Hippocampal formation (tissue), 2 donors: ENCODE measurements around the gene DCX.
"Not testable (repeated sequence)": the region's sequence is repeated elsewhere in the genome, so short reads cannot be mapped to it uniquely, and the experiment has no call there.

ENCODE experiments used
- DNase-seq, 2 donors: peaks; one replicate each; lab custom pipeline; 2025; lab: John Stamatoyannopoulos, UW

The DCX gene

GRCh38 chrX:111365770-111366325, 46.1 kb downstream of the DCX start:
- no peak for DNase-seq

- DNase-seq = no peak
Observed at GRCh38 chrX:111363741-111364140, 48.3 kb downstream of the DCX start.

- no peak for DNase-seq
Observed at GRCh38 chrX:111361751-111362150, 50.2 kb downstream of the DCX start.

- no peak for DNase-seq
Observed at GRCh38 chrX:111360839-111361238, 51.2 kb downstream of the DCX start.

- DNase-seq = no peak
Observed at GRCh38 chrX:111355523-111356115, 56.4 kb downstream of the DCX start.

- DNase-seq = no peak
Observed at GRCh38 chrX:111354496-111354895, 57.5 kb downstream of the DCX start.

GRCh38 chrX:111353793-111354192, 58.2 kb downstream of the DCX start:
- no peak for DNase-seq

- no peak for DNase-seq
Observed at GRCh38 chrX:111352424-111352823, 59.6 kb downstream of the DCX start.

GRCh38 chrX:111349934-111350333, 62.1 kb downstream of the DCX start:
- DNase-seq = no peak

GRCh38 chrX:111349101-111349500, 62.9 kb downstream of the DCX start:
- no peak for DNase-seq

- no peak for DNase-seq
Observed at GRCh38 chrX:111348429-111348828, 63.6 kb downstream of the DCX start.

GRCh38 chrX:111346150-111346549, 65.8 kb downstream of the DCX start:
- DNase-seq = not testable (repeated sequence)

- DNase-seq = no peak
Observed at GRCh38 chrX:111340054-111340453, 71.9 kb downstream of the DCX start.

- no peak for DNase-seq
Observed at GRCh38 chrX:111339212-111339611, 72.8 kb downstream of the DCX start.

- no peak for DNase-seq
Observed at GRCh38 chrX:111338095-111338698, 73.8 kb downstream of the DCX start.

- no peak for DNase-seq
Observed at GRCh38 chrX:111337067-111337637, 74.8 kb downstream of the DCX start.

- no peak for DNase-seq
Observed at GRCh38 chrX:111336141-111336540, 75.9 kb downstream of the DCX start.

- DNase-seq = no peak
Observed at GRCh38 chrX:111329370-111329769, 82.6 kb downstream of the DCX start.

GRCh38 chrX:111328858-111329257, 83.1 kb downstream of the DCX start:
- no peak for DNase-seq

GRCh38 chrX:111322231-111322855, 89.6 kb downstream of the DCX start:
- no peak for DNase-seq

GRCh38 chrX:111319451-111319850, 92.5 kb downstream of the DCX start:
- no peak for DNase-seq

- DNase-seq = no peak
Observed at GRCh38 chrX:111318901-111319300, 93.1 kb downstream of the DCX start.

- no peak for DNase-seq
Observed at GRCh38 chrX:111309083-111309482, 102.9 kb downstream of the DCX start.
